Ascending aorta (tissue), 2 donors: ENCODE measurements around the gene BCS1L. TPM values are rescaled to one million over a fixed set of nuclear protein-coding genes. Genes with fewer than 3 reads are reported as not detected.

Source experiments
- DNase-seq, 2 donors: peaks; one replicate each; pipeline ENCODE4 v3.0.0-alpha.2; 2019; ENCODE audit warnings: low spot score in 2 of 2
- H3K27ac ChIP-seq, 2 donors: fragments of 200-600 bp; sonication (generic); one replicate each; pipeline ENCODE4 v1.5.1; 2016 to 2017; ENCODE audit warnings: mild to moderate bottlenecking in 1 of 2
- H3K27me3 ChIP-seq: fragments of 200-600 bp; sonication (generic); one replicate; pipeline ENCODE4 v1.5.1; 2017
- H3K36me3 ChIP-seq, 2 donors: fragments of 200-600 bp; sonication (generic); one replicate each; pipeline ENCODE4 v1.5.1; 2016
- H3K4me1 ChIP-seq, 2 donors: fragments of 200-600 bp; sonication (generic); one replicate each; pipeline ENCODE4 v1.5.1; 2016 to 2017; ENCODE audit warnings: mild to moderate bottlenecking in 1 of 2
- H3K4me3 ChIP-seq, 2 donors: fragments of 200-600 bp; sonication (generic); one replicate each; pipeline ENCODE4 v1.5.1; 2016 to 2017; ENCODE audit warnings: mild to moderate bottlenecking in 1 of 2
- H3K9me3 ChIP-seq, 2 donors: fragments of 200-600 bp; sonication (generic); one replicate each; pipeline ENCODE4 v1.5.1; 2016
- CTCF ChIP-seq, 3 experiments: fragments of 200-600 bp in 2 of 3; fragments of 450-650 bp in 1 of 3; sonication (generic) in 2 of 3; IDR thresholded peaks; one replicate each; pipeline ENCODE4 v1.5.1; 2016 to 2019; ENCODE audit warnings: antibody characterized with exemption in 3 of 3, mild to moderate bottlenecking in 1 of 3, moderate library complexity in 1 of 3
- intact Hi-C: fragments of 100-400 bp; cut with DNase I; formaldehyde crosslinking; loops from one replicate; pipeline ENCODE4 v1.15.1; 2023
- total RNA-seq: library from RNA; depleted of rRNA; stranded (reverse); fragments of >200 nt; gene quantifications from one replicate; pipeline ENCODE4 v1.1.0, GENCODE V29; 2016

The BCS1L gene
- total RNA-seq, 1 donor from 2014 or later, result 27.7 TPM

- no peak for DNase-seq
- H3K27ac ChIP-seq, result no peak overlapping the region
- intact Hi-C loops, result no loop called here
- peaks cover 0 to 8% of the 10 kb centered on the region in 2 donors for H3K4me1 ChIP-seq
- no peaks in the 10 kb centered on the region for H3K9me3 ChIP-seq
- no peak overlapping the region for H3K4me3 ChIP-seq
- H3K36me3 ChIP-seq, result peaks cover 27 to 66% of the 10 kb centered on the region in 2 donors
- TF ChIP-seq CTCF (IDR thresholded peaks at IDR 0.05), result no peak
- no peaks in the 10 kb centered on the region for H3K27me3 ChIP-seq
Observed at GRCh38 chr2:218694405-218695145, 35.1 kb downstream of the BCS1L start.

GRCh38 chr2:218698885-218699284 is 39.4 kb downstream of the BCS1L start:
- Histone ChIP-seq H3K36me3 (peaks cover 21 to 47% of the 10 kb centered on the region in 2 donors), H3K27me3 (no peaks in the 10 kb centered on the region), H3K4me1 (no peaks in the 10 kb centered on the region), H3K9me3 (no peaks in the 10 kb centered on the region), H3K27ac (no peak overlapping the region), H3K4me3 (no peak overlapping the region)
- intact Hi-C loops, result no loop called here
- no peak for DNase-seq
- no peak for TF ChIP-seq CTCF (IDR thresholded peaks at IDR 0.05)

- intact Hi-C loops, result no loop called here
- no peaks in the 10 kb centered on the region for H3K4me1 ChIP-seq
- DNase-seq, result no peak
- no peak for TF ChIP-seq CTCF (IDR thresholded peaks at IDR 0.05)
- peaks cover 16 to 30% of the 10 kb centered on the region in 2 donors for H3K36me3 ChIP-seq
- H3K27me3 ChIP-seq, result no peaks in the 10 kb centered on the region
- no peak overlapping the region for H3K27ac ChIP-seq
- no peaks in the 10 kb centered on the region for H3K9me3 ChIP-seq
- no peak overlapping the region for H3K4me3 ChIP-seq
Observed at GRCh38 chr2:218701806-218702205, 42.3 kb downstream of the BCS1L start.

- no peak overlapping the region for H3K4me3 ChIP-seq
- intact Hi-C loops, result no loop called here
- no peaks in the 10 kb centered on the region for H3K27me3 ChIP-seq
- H3K4me1 ChIP-seq, result no peaks in the 10 kb centered on the region
- no peak for DNase-seq
- no peaks in the 10 kb centered on the region for H3K9me3 ChIP-seq
- H3K36me3 ChIP-seq, result peaks cover 10 to 17% of the 10 kb centered on the region in 2 donors
- TF ChIP-seq CTCF (IDR thresholded peaks at IDR 0.05), result no peak
- H3K27ac ChIP-seq, result no peak overlapping the region
Observed at GRCh38 chr2:218703341-218703740, 43.9 kb downstream of the BCS1L start.

GRCh38 chr2:218708086-218708485 is 48.6 kb downstream of the BCS1L start:
- Histone ChIP-seq H3K4me3 (no peak overlapping the region), H3K9me3 (no peaks in the 10 kb centered on the region), H3K27me3 (no peaks in the 10 kb centered on the region), H3K27ac (no peak overlapping the region), H3K36me3 (no peaks in the 10 kb centered on the region), H3K4me1 (peaks cover 0 to 7% of the 10 kb centered on the region in 2 donors)
- intact Hi-C loops, result no loop called here
- no peak for DNase-seq
- no peak for TF ChIP-seq CTCF (IDR thresholded peaks at IDR 0.05)
